Activated CD8-positive, alpha-beta memory T cell treated with anti-CD3 and anti-CD28 coated beads, Interleukin-2, amount 50 U/mL, for 4 hours (primary cell): ENCODE measurements around the gene ZIC2.
"Not testable (repeated sequence)": the region's sequence is repeated elsewhere in the genome, so short reads cannot be mapped to it uniquely, and the experiment has no call there.

Experiments used
- DNase-seq: peaks from one replicate; pipeline ENCODE4 v3.0.0-alpha.2; 2020

Gene ZIC2

GRCh38 chr13:99981735-99982035, at the start of gene ZIC2:
ZIC2 (plus strand) TSS chr13:99981784; CDS start chr13:99982065, 281 bp downstream.
- no peak for DNase-seq

DNA sequence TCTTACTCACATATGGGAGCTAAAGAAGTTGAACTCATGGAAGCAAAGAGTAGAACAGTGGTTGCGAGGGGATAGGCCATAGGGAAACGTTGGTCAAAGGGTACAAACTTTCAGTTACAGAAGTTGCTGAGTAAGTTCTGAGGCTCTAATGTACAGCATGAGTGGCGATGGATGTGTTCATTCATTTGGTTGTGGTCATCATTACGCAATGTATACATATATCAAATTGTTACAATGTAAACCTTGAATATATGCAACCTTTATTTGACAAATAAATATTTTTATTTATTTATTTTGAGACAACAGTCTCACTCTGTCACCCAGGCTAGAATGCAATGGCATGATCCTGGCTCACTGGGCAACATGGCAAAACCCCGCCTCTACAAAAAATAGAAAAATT, 48.7 kb upstream of the ZIC2 start:
- no peak for DNase-seq

DNA sequence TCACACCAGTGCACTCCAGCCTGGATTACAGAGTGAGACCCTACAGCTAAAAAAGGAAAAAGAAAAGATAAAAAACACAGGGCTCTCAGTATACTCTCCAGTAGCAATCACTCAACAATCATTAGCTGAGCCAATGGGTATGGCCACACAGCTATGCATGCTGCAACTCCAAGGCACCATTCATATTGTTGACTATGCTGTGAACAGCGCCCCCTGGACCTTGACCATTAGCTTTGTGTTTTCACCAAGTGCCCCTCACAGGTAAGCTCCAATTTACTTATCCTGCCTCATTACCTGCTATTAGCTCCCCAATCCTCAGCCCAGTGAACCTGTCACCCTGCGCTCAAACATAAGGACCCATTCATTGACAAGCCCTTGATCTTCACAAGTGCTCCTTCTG, 45.8 kb upstream of the ZIC2 start:
- DNase-seq: no peak

DNA sequence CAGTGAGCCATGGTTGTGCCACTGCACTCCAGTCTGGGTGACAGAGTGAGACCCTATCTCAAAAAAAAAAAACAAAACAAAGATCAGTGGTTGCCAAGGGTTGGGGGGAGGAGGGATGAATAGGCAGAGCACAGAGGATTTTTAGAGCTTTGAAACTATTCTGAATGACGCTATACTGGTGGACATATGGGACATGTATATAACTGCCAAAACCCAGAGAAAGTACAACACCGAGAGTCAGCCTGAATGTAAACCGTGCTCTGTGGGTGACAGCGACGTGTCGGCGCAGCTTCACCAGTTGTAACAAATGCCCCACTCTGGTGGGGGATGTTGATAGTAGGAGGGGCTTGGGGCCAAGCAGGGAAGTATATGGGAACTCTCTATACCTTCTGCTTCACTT, 42.9 kb upstream of the ZIC2 start:
- no peak for DNase-seq

DNA sequence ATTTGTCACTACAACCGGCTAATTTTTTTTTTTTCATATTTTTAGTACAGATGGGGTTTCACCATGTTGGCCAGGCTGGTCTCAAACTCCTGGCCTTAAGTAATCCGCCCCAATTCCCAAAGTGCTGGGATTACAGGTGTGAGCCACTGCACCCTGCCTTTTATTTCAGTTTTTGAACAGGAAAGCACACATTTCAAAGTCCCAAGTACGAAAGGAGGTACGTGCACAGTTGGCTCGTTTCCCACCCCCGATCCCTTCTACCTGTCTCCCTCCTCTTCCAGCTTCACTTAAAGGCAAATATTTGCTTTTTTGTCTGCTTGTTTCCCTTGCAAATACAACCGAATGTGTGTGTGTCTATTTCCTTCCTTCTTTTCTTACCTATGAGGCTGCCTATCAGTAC, 40.5 kb upstream of the ZIC2 start:
- DNase-seq: no peak

- no peak for DNase-seq
Measured at GRCh38 chr13:99941911-99942310, 39.7 kb upstream of the ZIC2 start.

DNA sequence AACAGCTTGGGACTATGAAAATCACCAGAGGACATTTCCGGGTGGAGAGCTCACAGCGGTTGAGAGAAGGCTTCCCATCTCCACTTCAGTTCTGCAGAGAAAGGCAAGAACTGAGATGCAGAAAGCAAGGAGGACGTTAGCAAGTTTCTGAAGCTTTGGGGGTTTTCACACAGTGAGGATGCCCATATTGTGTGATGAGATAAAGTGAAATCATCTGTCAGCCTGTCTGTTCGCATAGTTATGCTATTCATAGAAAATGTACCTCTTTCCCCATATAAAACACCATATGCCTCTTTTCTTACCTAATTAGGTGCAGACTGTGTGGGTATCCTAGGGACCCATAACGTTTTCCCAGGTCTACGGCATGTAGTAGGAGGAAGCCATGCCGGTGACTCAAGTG, 37.5 kb upstream of the ZIC2 start:
- no peak for DNase-seq

- no peak for DNase-seq
Measured at GRCh38 chr13:99944606-99945005, 37.0 kb upstream of the ZIC2 start.

DNA sequence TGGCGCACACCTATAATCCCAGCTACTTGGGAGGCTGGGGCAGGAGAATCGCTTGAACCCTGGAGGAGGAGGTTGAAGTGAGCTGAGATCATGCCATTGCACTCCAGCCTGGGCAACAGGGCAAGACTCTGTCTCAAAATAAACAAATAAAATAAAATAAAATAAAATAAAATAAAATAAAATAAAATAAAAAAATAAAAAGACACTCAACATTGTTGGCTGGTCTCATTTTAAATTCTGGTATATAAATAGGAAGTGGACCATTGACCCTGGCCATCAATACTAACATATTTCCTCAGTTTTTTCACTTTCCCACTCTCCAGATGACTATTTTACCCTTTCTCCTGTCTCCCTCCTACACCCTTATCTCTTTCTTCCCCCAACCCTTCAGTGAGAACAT, 36.1 kb upstream of the ZIC2 start:
- DNase-seq: not testable (repeated sequence)

DNA sequence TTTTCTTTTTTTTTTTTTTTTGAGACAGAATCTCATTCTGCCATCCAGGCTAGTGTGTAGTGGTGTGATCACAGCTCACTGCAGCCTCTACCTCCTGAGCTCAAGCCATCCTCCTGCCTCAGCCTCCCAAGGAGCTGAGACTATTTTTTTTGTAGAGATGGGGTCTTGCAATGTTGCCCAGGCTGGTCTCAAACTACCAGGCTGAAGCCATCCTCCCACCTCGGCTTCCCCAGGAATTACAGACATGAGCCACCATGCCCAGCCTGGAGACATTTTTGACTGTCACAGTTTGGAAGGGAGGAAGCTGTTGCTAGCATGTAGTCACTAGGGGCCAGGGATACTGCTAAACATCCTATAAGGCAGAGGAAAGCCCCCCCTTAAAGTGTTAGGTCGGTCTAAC, 33.9 kb upstream of the ZIC2 start:
- no peak for DNase-seq

GRCh38 chr13:99948411-99948810, 33.2 kb upstream of the ZIC2 start:
- no peak for DNase-seq

DNA sequence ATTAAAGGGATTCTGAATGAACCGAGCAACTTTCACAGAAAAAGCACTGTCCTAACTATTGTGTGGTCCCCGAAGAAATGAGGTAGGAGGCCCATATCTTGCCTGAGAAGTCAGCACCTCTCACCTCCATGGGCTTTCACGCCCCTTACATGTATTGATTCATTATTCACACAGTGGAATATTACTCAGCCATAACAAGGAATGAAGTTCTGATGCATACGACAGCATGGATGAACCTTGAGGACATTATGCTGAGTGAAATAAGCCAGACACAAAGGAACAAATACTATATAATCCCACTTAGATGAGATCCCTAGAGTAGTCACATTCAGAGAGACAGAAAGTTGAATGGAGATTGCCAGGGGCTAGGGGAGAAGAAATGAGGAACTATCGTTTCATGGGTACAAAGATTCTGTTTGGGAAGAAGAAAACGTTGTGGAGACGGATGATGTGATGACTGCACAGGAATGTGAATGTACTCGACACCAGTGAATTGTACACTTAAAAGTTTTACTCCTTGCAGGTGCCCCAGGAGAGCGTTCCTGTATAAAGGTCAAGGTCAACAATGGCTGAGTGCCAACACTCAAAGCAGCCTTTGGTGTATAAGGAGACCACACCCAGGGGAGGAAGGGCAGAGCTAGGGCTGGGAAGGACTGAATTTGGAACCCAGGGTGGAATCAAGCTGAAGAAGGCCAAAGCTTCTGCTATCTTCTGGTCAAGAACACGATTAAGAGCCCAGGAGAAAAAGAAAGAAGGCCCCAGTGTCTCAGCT, 32.5 kb upstream of the ZIC2 start:
- no peak for DNase-seq

GRCh38 chr13:99949679-99950413, 31.7 kb upstream of the ZIC2 start:
- no peak for DNase-seq

DNA sequence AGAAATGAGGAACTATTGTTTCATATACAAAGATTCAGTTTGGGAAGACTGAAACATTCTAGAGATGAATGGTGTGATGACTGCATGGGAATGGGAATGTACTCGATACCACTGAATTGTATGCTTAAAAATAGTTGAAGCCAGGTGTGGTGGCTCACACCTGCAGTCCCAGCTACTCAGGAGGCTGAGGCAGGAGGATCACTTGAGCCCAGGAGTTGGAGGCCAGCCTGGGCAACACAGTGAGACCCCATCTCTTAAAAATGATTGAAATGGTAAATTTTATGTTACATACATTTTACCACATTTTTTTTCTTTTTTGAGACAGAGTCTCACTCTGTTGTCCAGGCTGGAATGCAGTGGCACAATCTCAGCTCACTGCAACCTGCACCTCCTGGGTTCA, 29.9 kb upstream of the ZIC2 start:
- not testable (repeated sequence) for DNase-seq

- no peak for DNase-seq
Measured at GRCh38 chr13:99953138-99953755, 28.3 kb upstream of the ZIC2 start.

GRCh38 chr13:99955107-99955746, 26.4 kb upstream of the ZIC2 start:
- DNase-seq: no peak

GRCh38 chr13:99955747-99956472, 25.7 kb upstream of the ZIC2 start:
- no peak for DNase-seq

- DNase-seq: no peak
Measured at GRCh38 chr13:99956473-99957349, 24.9 kb upstream of the ZIC2 start.

DNA sequence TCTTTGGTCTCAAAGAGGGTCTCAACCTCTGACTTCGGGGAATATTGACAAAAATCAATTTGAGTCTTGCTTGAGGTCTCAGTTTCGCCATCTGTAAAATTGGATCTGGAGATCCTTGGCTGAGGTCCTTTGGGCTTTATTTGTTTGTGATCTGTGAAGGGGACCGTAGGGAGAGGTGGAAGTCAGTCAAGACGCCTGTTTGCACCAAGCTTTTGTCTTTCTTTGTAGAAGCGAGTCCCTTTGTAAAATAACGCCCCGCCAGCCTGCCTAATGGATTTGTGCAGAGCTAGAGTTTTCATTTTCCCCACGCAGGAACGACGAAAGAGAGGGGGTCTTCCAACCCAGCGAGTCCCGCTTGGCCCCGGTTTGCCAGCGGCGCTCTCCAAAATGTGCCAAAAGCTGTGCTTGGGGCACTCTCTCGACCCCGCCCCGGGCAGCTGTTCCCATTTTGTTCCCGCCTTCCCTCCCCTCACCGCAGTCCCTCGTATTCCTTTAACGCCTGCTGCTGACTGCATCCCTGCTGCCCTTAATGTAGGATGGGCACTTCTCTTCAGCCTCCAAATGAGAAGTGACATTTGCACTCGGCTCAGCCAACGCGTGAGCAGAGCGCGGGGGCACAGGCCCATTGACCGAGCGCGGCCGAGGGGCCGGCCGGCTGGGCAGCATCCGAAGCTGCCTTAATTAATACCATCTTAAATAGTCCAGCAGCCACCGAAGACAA, 23.0 kb upstream of the ZIC2 start:
- DNase-seq: no peak

DNA sequence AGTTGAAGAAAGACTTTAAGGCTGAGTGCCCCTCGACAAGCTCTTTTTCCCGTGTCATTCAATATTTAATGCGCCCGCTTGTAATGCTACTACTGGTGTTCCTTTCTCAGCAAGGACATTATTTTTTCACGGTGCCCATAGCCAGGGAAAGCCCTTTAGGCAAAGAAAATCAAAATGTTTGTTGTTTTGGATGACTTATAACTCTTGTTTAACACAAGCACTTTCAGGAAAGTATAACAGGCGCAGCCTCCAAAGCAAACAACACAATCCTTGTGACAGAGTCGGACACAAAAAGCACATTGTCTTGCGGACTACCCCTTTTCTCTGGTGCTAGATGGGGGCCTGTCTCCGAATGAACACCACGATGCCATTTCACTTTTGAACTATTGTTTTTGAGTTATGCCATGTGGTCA, 22.5 kb upstream of the ZIC2 start:
- no peak for DNase-seq

DNA sequence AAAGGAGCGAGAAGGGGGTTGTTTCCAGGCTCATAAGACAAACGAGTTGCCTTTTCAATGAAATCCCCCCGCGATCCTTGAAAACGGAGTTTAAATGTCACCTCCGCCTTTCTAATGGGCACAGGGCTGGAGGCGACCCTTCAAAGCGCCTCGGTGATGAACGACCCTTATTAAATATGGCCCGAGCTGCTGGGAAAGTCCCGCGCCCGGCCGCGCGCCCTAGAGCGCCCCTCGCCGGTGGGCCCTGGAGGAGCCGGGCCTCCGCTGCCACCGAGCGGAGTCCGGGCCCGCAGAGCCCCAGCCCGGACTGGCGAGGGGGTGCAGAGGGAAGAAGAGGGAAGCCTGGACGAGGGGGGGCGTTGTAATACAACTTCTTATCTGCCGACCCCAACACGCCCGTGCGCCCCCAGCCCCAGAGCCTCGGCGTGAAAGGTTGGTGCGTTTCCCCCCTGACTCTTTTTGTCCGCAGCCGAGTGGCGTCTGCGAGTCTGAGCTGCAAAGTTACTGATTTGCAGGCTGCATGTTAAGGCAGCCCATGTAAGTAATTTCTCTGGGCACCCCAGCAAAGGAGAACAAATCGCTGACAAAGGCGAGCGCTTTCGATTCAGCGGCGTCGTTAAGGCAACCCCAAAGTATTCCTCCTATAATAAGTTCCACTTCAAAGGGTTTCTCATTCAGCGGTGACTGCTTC, 21.9 kb upstream of the ZIC2 start:
- no peak for DNase-seq
